ENCODE results near the gene FHL2. TPM values are rescaled to one million over a fixed set of nuclear protein-coding genes. Genes with fewer than 3 reads are reported as not detected.

FHL2 gene
- total RNA-seq, 1 experiment from 2014 or later = 21.1 TPM

DNA sequence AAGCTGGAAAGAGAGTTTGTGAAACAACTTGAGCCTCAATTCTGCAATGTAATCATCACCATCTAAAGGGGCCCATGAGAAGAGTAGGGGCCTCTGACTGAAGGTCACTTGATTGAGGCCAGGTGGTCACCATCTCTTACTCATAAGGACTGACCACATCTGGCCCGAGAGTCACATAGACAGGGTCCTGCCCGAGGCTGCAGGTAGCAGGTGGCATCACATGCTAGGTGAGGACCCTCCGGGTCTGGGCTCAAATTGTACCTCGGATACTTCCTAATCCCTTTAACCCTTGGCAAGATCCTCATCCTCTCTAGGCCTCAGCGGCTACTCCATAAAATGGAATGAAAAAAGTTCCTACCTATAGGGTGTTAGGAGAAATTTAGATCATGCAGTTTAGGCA is 16.7 kb downstream of the FHL2 start:
- Mint-ChIP-seq H3K9me3 (no peaks in the 10 kb centered on the region), H3K27ac (no peak overlapping the region), H3K4me3 (no peak overlapping the region), H3K36me3 (peaks cover 13% of the 10 kb centered on the region; the same call in 1 of the 2 replicates), H3K27me3 (ENCODE audit: low read depth) (no peaks in the 10 kb centered on the region), H3K4me1 (no peaks in the 10 kb centered on the region)
- no peak for DNase-seq (ENCODE audit: low spot score)
- ATAC-seq = no peak
- ChIA-PET POLR2A (no interaction called here), CTCF (no interaction called here)
- TF ChIP-seq KAT7 (CRISPR knock-in tag; IDR thresholded peaks at IDR 0.05; ENCODE audit: borderline replicate concordance) (no peak), FOXJ3 (CRISPR knock-in tag; IDR thresholded peaks at IDR 0.05; ENCODE audit: borderline replicate concordance) (no peak), TP53 (CRISPR knock-in tag; IDR thresholded peaks at IDR 0.05) (no peak), ZNF396 (CRISPR knock-in tag; IDR thresholded peaks at IDR 0.05; ENCODE audit: borderline replicate concordance) (no peak), ZBTB21 (CRISPR knock-in tag; IDR thresholded peaks at IDR 0.05; ENCODE audit: borderline replicate concordance) (no peak)
- TF ChIP-seq, protein P1, sequence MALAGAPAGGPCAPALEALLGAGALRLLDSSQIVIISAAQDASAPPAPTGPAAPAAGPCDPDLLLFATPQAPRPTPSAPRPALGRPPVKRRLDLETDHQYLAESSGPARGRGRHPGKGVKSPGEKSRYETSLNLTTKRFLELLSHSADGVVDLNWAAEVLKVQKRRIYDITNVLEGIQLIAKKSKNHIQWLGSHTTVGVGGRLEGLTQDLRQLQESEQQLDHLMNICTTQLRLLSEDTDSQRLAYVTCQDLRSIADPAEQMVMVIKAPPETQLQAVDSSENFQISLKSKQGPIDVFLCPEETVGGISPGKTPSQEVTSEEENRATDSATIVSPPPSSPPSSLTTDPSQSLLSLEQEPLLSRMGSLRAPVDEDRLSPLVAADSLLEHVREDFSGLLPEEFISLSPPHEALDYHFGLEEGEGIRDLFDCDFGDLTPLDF (CRISPR knock-in tag; IDR thresholded peaks at IDR 0.05) = no peak
- TF ChIP-seq, protein P2, sequence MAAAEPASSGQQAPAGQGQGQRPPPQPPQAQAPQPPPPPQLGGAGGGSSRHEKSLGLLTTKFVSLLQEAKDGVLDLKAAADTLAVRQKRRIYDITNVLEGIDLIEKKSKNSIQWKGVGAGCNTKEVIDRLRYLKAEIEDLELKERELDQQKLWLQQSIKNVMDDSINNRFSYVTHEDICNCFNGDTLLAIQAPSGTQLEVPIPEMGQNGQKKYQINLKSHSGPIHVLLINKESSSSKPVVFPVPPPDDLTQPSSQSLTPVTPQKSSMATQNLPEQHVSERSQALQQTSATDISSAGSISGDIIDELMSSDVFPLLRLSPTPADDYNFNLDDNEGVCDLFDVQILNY (CRISPR knock-in tag; IDR thresholded peaks at IDR 0.05) = no peak

DNA sequence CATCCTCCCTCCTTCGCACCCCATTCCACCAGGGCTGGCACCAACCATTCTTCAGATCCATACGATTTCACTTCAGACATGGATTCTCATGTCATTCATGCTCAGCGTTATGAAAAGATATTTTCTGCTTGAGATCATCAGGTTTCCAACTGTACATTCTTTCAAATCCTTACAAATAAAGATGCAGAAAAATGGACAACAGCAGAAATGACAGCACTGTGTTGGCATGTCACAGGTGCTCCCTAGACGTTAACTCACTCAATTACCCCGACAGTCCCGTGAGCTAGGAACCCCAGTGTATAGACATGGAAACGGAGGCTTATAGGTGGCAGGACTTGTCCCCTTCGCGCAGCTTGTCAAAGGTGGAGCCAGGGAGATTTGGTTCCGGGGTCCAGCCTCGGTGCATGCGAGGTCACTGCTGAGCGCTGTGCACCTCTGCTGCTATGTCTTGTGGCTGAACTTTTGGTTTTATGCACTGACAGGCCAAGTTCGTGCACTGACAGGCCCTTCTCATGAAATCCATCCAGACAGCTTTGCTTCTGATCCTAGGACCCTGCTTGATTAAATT is 17.7 kb downstream of the FHL2 start:
- no peak for TF ChIP-seq SMAD4 (CRISPR knock-in tag; IDR thresholded peaks at IDR 0.05)
- TF ChIP-seq, protein P3, sequence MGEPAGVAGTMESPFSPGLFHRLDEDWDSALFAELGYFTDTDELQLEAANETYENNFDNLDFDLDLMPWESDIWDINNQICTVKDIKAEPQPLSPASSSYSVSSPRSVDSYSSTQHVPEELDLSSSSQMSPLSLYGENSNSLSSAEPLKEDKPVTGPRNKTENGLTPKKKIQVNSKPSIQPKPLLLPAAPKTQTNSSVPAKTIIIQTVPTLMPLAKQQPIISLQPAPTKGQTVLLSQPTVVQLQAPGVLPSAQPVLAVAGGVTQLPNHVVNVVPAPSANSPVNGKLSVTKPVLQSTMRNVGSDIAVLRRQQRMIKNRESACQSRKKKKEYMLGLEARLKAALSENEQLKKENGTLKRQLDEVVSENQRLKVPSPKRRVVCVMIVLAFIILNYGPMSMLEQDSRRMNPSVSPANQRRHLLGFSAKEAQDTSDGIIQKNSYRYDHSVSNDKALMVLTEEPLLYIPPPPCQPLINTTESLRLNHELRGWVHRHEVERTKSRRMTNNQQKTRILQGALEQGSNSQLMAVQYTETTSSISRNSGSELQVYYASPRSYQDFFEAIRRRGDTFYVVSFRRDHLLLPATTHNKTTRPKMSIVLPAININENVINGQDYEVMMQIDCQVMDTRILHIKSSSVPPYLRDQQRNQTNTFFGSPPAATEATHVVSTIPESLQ (CRISPR knock-in tag; IDR thresholded peaks at IDR 0.05) = no peak
- TF ChIP-seq ZNF425 (CRISPR knock-in tag; conservative IDR thresholded peaks at IDR 0.05) = no peak
- TF ChIP-seq ZNF416 (CRISPR knock-in tag; IDR thresholded peaks at IDR 0.05) = no peak
- no peak for TF ChIP-seq EMX1 (CRISPR knock-in tag; IDR thresholded peaks at IDR 0.05)
- no peak for TF ChIP-seq NFATC4 (CRISPR knock-in tag; IDR thresholded peaks at IDR 0.05)
- TF ChIP-seq, protein P4, sequence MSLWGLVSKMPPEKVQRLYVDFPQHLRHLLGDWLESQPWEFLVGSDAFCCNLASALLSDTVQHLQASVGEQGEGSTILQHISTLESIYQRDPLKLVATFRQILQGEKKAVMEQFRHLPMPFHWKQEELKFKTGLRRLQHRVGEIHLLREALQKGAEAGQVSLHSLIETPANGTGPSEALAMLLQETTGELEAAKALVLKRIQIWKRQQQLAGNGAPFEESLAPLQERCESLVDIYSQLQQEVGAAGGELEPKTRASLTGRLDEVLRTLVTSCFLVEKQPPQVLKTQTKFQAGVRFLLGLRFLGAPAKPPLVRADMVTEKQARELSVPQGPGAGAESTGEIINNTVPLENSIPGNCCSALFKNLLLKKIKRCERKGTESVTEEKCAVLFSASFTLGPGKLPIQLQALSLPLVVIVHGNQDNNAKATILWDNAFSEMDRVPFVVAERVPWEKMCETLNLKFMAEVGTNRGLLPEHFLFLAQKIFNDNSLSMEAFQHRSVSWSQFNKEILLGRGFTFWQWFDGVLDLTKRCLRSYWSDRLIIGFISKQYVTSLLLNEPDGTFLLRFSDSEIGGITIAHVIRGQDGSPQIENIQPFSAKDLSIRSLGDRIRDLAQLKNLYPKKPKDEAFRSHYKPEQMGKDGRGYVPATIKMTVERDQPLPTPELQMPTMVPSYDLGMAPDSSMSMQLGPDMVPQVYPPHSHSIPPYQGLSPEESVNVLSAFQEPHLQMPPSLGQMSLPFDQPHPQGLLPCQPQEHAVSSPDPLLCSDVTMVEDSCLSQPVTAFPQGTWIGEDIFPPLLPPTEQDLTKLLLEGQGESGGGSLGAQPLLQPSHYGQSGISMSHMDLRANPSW (CRISPR knock-in tag; conservative IDR thresholded peaks at IDR 0.05; ENCODE audit: low read depth) = no peak
- TF ChIP-seq, protein P5, sequence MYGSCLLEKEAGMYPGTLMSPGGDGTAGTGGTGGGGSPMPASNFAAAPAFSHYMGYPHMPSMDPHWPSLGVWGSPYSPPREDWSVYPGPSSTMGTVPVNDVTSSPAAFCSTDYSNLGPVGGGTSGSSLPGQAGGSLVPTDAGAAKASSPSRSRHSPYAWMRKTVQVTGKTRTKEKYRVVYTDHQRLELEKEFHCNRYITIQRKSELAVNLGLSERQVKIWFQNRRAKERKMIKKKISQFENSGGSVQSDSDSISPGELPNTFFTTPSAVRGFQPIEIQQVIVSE (CRISPR knock-in tag; IDR thresholded peaks at IDR 0.05; ENCODE audit: borderline replicate concordance) = no peak
- H3K36me3 Mint-ChIP-seq = peaks cover 17% of the 10 kb centered on the region; the same call in 1 of the 2 replicates
- no peak overlapping the region for H3K4me3 Mint-ChIP-seq
- CTCF ChIA-PET = no interaction called here
- H3K9me3 Mint-ChIP-seq = no peaks in the 10 kb centered on the region
- H3K4me1 Mint-ChIP-seq = no peaks in the 10 kb centered on the region
- ATAC-seq (no peak), DNase-seq (ENCODE audit: low spot score) (no peak)
- no peaks in the 10 kb centered on the region for H3K27me3 Mint-ChIP-seq (ENCODE audit: low read depth)
- H3K27ac Mint-ChIP-seq = no peak overlapping the region
- POLR2A ChIA-PET = no interaction called here

Data from WTC11 (cell line).